EH (cell line): Measurements from ENCODE around the gene ABCG5.
A peak's percentile ranks its signal among the peaks of the same experiment; 100 is the strongest.

Source experiments
- DNase-seq: peaks from one replicate; pipeline ENCODE4 v3.0.0-alpha.2; 2015; ENCODE audit warnings: low read depth

ABCG5 gene

GRCh38 chr2:43838560-43839267 lies at the start of gene ABCG5, which contains the start of gene ABCG8:
Gene ABCG5 (minus strand): TSS chr2:43838839. CDS start chr2:43838679, 160 bp downstream.
Gene ABCG8 (plus strand): TSS chr2:43838971. CDS start chr2:43839054, 83 bp downstream.
- DNase-seq: no peak

- no peak for DNase-seq
Measured at GRCh38 chr2:43887176-43887575, 48.5 kb upstream of the ABCG5 start.

- no peak for DNase-seq
Measured at GRCh38 chr2:43885132-43885632, 46.5 kb upstream of the ABCG5 start.

GRCh38 chr2:43884689-43885088 lies 46.0 kb upstream of the ABCG5 start:
- DNase-seq: no peak

- DNase-seq: no peak
Measured at GRCh38 chr2:43882312-43882711, 43.7 kb upstream of the ABCG5 start.

- no peak for DNase-seq
Measured at GRCh38 chr2:43880952-43881351, 42.3 kb upstream of the ABCG5 start.

- DNase-seq: no peak
Measured at GRCh38 chr2:43880471-43880870, 41.8 kb upstream of the ABCG5 start.

- DNase-seq: no peak
Measured at GRCh38 chr2:43879261-43879660, 40.6 kb upstream of the ABCG5 start.

GRCh38 chr2:43877782-43878464 lies 39.3 kb upstream of the ABCG5 start:
- peak; percentile 65 for DNase-seq

GRCh38 chr2:43874776-43875451 lies 36.3 kb upstream of the ABCG5 start:
- no peak for DNase-seq

GRCh38 chr2:43872151-43872550 lies 33.5 kb upstream of the ABCG5 start:
- DNase-seq: no peak

- DNase-seq: no peak
Measured at GRCh38 chr2:43855292-43855691, 16.7 kb upstream of the ABCG5 start.

GRCh38 chr2:43854671-43855070 lies 16.0 kb upstream of the ABCG5 start:
- DNase-seq: no peak

GRCh38 chr2:43853141-43854081 lies 14.8 kb upstream of the ABCG5 start:
- no peak for DNase-seq

GRCh38 chr2:43852196-43852730 lies 13.6 kb upstream of the ABCG5 start:
- no peak for DNase-seq

- DNase-seq: no peak
Measured at GRCh38 chr2:43851011-43851980, 12.7 kb upstream of the ABCG5 start.

GRCh38 chr2:43848214-43848613 lies 9.6 kb upstream of the ABCG5 start:
- peak; percentile 22 for DNase-seq

GRCh38 chr2:43846140-43846793 lies 7.6 kb upstream of the ABCG5 start:
- DNase-seq: no peak

GRCh38 chr2:43845181-43845580 lies 6.5 kb upstream of the ABCG5 start:
- no peak for DNase-seq

GRCh38 chr2:43842866-43843226 lies 4.2 kb upstream of the ABCG5 start:
- no peak for DNase-seq
